ENCODE measurements around the gene NEUROD1. TPM values are rescaled to one million over a fixed set of nuclear protein-coding genes. Genes with fewer than 3 reads are reported as not detected.

Gene NEUROD1
- total RNA-seq (2022; extraction: Qiagen RNA extraction), result not detected in 5 replicates

DNA sequence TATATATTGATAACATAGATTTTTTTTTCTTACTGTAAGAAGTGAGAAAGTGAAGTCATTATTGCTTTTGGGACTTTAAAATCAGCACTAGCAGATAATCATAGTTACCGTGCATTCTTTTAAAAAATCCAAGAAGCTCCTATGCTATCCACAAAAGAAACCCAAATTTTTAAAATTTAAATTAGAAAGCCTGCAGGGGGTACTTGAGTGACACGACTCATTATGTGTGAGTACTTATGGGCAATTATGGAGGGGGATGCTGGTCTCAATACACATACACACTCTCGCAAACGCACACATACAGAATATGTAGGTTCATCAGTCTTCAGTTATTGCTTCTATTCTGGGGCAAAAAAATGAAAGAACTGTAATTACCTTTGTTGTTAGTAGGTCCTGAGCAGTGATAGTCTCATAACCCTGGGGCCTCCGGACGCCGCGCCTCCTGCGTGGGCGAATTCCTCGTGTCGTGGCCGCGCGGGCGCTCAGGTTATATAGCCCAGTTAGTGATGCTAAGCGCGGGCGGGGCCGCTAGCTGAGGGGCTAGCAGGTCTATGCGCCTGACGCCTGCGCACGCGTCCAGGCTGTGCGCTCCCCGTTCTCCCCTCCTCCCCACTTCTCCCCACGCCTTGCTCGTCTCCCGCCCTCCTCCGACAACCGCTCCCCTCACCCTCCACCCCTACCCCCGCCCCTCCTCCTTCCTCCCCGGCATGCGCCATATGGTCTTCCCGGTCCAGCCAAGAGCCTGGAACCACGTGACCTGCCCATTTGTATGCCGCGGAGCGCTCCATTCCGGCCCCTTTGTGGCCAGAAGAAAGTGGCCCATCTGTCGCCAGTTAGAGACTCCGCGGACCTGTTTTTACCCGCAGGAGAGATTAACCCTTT is at the start of gene NEUROD1:
TSS of gene NEUROD1 (minus strand) at position 463 of the 882 bp plus-strand sequence. CDS start 1,657 bp downstream, outside the sequence.

GRCh38 chr2:181656450-181657291 is 23.6 kb downstream of the NEUROD1 start, which contains the start of gene CERKL:
Gene CERKL, minus strand, starts transcription at chr2:181657105. Its CDS starts 99 bp downstream, at chr2:181657006.

Other genes starting within 250 kb of the NEUROD1 start
- 1.4 to 2.7 TPM (median 2.3 TPM) in 5 replicates for gene ITGA4, start 223.1 kb downstream of the NEUROD1 start, total RNA-seq (2022; extraction: Qiagen RNA extraction)
- gene CERKL, start 23.4 kb downstream of the NEUROD1 start, total RNA-seq (2022; extraction: Qiagen RNA extraction), result 0.18 to 0.35 TPM (median 0.27 TPM) in 5 replicates
- gene ITPRID2, start 211.2 kb upstream of the NEUROD1 start, total RNA-seq (2022; extraction: Qiagen RNA extraction), result 32.9 to 43.2 TPM (median 38.0 TPM) in 5 replicates